ENCODE results near the gene KMT2D.

The KMT2D gene, protein sequence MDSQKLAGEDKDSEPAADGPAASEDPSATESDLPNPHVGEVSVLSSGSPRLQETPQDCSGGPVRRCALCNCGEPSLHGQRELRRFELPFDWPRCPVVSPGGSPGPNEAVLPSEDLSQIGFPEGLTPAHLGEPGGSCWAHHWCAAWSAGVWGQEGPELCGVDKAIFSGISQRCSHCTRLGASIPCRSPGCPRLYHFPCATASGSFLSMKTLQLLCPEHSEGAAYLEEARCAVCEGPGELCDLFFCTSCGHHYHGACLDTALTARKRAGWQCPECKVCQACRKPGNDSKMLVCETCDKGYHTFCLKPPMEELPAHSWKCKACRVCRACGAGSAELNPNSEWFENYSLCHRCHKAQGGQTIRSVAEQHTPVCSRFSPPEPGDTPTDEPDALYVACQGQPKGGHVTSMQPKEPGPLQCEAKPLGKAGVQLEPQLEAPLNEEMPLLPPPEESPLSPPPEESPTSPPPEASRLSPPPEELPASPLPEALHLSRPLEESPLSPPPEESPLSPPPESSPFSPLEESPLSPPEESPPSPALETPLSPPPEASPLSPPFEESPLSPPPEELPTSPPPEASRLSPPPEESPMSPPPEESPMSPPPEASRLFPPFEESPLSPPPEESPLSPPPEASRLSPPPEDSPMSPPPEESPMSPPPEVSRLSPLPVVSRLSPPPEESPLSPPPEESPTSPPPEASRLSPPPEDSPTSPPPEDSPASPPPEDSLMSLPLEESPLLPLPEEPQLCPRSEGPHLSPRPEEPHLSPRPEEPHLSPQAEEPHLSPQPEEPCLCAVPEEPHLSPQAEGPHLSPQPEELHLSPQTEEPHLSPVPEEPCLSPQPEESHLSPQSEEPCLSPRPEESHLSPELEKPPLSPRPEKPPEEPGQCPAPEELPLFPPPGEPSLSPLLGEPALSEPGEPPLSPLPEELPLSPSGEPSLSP (N-terminal part only)

DNA sequence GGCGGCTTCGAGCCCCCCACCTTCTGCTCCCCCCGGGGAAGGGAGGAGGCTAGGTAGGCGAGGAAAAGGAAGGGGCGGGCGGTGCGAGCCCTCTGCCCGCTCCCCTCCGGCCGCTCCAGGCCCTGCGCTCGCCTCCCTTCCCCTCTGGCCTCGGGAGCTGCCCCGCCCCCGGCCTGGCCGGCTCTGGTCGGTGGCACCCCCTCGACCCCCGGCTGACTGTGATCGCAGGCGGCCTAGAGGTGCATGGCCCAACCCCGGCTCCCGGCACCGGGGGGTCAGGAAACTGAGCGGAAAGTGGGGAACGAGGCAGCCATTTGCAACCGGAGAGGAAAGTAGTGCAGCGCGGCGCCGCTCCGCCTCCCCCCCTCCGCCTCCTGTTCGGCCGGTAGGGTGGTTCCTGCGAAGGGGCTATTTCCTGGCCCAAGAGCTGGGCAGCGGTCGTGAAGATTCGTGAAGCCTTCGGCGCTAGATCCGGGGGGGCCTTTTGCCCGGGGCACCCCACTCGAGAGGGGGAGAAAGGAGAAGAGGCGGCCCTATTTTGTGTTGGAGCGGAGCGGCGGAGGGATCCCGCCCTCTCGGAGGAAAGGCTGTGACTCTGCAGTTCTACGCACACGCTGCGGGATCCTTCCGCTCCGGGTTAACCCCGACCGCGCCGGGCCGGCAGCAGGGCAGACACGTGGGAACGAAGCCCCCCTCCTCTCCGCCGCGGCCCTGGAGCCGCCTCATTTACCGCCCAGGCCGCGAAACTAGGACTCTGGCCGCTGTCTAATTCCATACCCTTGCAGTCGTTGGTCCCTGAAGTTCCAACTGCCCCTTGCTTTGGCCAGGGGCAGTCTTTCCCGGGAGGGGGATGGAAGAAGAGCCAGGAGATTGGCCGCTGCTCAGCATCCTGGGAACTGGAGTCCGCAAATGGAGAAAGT lies at the start of gene KMT2D:
KMT2D (minus strand) TSS at position 558 of the 920 bp plus-strand sequence. CDS start 5,470 bp downstream, outside the sequence.
- peak; percentile 99 for DNase-seq

DNA sequence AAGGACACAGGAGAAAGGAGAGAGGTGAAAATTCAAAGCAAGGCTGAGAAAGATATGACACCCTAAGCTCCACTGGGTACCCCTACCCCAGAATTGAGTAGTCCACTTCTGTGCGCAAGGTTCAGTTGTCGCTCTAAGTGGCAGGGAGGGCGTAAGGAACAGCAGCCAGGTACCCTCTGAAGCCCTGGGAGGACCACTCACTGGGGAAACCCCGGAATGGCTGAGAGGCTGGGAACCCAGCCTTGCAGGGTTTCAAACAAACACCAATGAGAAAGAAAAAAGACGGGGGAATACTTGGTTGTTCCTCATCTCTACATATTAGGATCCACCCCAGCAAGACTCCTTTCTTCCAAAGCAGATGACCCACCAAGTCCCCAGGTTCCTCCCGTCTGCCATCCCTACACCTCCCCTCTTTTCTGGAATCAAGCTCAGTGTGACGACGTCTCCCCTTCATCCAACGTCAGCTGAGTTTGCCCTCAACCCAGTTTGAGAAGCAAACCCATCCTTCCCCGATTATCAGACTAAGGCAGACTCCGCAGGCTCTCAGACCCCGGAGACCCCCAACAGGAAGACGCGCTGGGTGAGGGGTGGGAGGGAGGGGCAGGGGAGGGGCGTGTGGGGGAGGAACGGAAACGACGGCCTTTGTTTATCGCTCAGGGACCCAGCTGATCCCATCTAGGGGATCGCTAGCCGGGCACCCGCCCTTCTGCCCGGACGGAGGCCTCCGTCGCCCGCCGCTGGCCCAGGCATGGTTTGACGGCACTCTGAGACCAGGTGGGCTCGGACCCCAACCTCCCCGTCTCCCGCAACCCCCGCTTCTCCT lies 49.3 kb upstream of the KMT2D start:
- DNase-seq: peak; percentile 55

DNA sequence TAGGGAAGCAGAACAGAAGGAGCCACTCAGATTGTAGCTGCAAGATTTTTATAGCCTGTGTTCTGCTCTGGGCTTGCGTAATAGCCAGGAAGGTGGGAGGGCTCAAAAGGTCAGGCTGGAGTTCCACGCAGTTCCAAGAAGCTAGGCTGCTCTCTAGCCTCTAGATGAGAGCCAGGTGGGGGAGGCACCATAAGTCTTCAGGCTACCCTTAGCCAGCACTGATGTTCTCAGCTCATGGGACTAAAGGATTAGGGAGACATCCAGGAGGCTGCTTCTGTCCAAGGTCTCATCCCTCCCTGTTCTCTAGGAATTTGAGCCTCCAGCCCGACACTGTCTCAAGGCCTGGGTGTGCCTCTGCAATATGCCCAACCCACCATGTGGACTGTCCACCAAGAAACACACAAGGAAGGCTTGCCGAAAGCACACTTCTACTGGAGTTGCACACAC lies 48.4 kb upstream of the KMT2D start:
- no peak for DNase-seq

DNA sequence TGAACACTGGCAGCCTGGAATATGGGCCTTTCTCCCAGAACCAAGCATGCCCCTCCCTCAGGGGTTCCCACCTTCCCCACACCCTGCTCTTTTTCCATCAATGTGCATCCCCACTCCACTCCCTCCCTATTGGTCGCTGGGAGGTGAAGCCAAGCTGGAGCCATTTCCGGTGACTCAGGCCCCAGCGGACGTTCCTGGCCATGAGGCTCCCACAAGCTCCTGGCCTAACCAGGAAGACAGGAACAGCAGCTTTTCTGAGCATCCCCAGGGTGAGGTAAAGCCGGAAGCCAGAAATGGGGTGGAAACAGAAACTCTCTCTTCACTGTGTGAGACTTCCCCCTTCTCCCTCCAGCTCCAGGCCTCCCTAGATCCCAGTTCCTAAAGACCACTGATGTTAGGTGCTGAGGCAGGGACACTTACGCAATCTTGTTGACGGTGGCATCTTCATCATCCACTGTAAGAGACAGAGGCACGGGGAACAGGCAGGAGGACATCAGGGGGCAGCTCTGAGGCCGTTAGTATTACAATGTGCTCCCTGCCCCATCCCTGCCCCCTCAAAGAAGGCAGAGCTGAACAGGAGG lies 45.0 kb upstream of the KMT2D start:
- DNase-seq: no peak

DNA sequence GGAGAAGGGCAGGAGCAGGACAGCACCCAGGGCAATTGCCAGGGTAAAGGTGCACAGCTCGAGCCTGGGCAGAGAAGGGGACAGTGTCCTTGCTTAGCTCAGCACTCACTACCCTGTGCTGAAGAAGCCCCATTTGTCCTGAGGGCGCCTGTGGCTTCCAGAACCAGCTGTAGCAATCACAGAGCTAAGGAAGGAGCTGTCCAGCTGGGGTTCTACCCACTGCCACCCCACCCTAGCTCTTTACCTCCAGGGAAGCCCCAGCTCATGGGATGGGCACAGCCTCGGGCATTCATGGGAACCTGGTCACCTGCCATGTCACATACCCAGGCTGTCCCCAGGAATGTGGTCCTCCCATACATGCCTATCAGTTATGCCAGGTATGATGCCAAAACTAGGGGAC lies 44.2 kb upstream of the KMT2D start:
- no peak for DNase-seq

DNA sequence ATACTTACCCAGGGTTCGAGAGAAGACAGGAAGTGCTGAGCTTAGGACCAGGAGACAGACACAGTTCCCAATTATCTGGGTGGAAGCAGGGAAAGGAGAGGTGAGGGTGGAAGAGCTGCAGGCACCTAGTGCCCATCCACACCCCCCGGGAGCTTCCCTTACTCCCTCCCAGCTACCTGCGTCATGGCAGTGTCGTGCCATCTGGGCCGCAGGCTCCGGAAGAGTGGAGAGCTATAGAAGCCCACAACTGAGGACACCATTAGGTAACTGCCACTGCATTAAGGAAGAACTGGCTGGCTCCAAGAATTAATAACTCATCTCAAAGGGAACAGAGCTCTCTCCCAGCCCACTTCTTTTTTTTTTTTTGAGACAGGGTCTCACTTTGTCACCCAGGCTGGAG lies 39.8 kb upstream of the KMT2D start:
- DNase-seq: no peak

DNA sequence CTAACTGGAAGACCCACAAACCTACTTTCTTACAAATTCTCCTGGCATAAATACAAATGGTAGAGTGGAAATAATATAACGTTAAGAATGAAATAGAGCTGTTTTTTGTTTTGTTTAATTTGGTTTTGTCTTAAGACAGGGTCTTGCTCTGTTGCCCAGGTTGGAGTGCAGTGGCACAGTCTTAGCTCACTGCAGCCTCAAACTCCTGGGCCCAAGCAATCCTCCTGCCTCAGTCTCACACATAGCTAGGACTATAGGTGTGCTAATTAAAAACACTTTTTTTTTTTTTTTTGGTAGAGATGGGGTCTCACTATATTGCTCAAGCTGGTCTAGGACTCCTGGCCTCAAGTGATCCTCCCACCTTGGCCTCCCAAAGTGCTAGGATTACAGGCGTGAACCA lies 38.1 kb upstream of the KMT2D start:
- no peak for DNase-seq

DNA sequence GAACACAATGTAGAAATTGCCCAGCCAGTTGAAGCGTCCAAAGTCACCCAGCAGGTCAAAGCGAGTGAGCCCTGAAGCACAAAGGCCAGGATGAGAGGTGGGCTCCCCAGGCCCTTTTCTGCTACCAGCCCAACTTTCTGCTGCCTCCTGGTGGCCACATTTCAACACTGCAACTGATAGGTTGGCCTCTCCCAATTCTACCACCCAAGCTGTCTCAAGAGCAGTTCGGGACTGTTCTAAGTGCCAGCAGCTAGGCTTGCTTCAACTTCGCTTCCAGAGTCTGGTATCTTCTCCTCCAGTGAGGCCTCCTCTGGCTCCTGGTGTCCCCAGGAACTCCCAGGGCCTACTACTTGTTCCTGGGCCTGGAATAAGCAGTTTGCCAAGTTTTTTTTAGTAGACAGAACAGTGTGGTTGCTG lies 37.4 kb upstream of the KMT2D start:
- peak; percentile 71 for DNase-seq

DNA sequence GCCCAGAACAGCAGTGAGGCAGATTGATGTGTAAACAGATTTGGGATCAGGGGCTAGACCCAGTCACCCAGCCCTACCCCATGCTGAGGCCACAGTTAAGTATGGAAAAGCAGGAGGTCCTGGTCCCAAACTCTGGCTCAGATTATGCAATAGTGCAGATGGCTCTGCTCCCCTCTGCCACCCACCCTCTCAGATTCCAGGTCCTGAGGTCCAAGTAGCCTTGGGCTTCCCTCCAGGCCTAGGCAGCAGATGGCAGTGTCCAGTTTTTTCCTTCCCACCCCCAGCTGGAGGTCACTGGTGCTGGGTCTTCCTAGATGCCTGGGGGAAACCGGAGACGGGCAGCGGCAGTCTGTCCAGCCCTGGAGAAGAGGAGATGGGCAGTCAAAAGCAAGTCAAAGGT lies 36.8 kb upstream of the KMT2D start:
- DNase-seq: peak; percentile 3

DNA sequence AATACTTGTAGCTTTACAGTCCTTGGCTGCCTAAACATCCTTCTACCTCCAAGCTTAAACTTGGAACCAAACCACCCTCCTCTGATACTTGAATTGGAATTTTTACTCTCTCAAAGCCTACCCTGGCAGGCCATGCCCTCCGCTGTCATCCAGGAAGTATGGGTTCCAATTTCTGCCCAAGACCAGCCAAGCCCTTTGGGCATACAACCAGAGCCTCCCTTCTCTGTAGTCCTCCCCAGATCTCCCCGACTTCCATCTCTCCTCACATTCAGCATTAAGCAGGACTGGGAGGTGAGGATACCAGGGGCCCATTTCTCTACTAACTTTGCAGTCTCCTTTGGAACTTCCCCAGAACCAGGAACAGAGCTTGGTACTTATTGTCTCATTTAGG lies 34.4 kb upstream of the KMT2D start:
- no peak for DNase-seq

DNA sequence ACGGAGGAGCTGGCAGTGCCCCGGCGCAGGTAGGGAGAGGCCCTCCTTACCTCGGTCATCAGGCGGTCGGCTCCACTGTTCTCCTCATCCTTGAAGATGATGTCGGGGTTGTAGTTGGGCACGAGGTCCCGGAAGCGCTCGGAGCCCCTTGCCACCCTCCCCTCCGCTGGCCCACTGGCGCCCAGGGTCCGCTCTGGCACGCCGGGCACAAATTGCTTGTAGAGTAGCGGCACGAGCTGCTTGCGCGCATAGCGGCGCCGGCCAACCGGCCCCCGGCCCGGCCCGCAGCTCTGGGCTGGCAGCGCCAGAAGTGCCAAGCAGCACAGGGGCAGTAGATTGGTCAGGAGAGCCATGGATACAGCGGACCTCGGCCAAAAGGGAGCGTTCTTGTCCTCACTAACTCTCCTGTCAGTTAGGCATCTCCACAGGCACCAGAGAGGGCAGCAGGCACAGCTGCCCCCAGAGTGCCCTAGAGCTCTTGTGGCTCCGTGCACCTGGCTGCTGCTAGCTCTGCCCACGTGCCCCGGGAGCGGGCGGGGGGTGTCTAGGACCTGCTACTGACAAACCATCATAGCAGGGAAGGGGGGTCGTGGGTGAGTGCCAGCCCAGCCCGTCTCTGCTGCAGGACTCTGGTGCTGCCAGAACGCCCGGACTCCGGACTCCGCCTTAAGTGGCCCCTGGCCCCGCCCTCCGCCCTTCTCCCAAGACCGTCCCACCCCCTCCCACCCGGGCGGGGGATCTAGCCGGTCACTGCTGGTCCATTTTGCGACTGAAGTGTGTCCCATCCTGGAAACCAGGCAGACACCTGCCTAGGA lies 33.8 kb upstream of the KMT2D start, which contains the start of gene DHH:
DHH (minus strand) TSS at position 642 of the 815 bp plus-strand sequence; CDS start at position 353, 289 bp downstream.
- peak; percentile 63 for DNase-seq

DNA sequence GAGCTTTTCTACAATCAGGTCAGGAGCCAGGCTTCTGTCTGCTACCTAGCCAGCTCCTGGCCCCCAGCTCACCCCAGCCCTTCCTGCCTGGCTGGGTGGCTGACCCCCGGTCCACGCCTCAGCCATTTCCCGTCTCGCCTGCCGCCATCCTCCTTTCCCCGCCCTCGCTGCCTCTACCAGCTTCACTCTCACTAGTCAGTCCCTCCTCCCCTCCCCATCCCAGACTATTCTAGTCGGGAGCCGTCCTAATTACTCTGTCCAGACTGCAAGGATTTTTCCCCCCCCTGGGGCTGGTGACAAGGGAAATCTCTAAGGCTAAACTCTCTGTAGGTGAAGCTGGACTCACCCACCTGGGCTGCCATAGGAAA lies 33.2 kb upstream of the KMT2D start:
- peak; percentile 47 for DNase-seq

DNA sequence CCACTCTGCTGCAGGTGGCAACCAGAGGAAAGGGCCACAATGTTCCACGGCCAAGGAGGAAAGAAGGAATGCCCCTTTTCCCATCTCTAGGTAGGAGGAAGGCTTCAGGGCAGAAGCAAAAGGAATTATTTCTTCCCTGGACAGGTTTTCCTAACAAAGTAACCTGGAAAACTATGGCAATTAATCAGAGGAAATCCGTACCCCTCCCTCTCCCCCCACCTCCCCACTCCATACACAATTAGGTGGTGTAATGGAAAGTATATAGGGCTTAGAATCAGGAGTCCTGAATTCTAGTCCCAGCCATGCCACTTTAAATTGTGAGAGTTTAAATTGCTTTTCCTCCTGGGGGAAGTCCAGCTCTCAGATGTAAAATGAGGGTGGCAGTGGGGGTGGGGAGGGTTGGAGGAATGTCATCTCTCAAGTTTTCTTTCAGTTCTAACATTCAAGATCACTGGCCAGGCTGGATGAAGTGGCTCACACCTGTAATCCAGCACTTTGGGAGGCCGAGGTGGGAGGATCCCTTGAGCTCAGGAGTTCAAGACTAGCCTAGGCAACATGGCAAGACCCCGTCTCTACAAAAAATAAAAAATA lies 32.3 kb upstream of the KMT2D start:
- no peak for DNase-seq

DNA sequence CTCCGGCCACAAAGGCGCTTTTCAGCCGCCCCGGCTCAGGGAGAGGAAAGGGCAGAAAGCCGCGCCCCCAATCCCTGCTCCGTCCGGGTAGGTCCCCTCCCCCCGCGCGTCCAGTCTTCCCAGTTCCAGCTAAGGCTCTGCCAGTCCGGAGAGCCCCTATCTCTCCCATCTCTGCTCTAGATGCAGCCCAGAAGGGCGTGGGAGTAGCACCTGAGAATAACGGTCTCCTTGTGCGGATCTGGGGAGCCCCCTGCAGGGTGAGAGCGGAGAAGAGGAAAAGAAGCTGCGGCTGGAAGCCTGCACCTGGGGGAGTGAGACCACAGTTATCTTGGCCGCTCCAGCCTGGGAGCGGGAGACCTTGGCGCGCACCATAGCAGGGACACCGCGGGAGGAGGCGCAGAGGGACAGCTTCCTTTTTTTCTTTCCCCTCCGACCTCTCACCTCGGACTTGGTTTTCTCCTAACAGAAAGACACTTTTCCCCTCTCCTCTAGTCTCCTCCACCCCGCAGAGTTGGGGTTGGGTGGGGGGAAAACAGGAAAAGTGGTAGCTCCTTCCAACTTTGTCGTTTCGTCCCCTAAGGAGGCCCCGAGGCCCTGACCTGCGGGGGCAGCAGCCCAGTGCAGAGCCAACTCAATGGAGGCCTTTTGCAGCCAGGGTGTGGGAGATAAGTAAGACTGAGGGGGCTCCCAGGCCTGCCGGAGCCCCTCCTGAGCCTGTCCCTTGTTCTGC lies 31.7 kb upstream of the KMT2D start:
- peak; percentile 74 for DNase-seq

DNA sequence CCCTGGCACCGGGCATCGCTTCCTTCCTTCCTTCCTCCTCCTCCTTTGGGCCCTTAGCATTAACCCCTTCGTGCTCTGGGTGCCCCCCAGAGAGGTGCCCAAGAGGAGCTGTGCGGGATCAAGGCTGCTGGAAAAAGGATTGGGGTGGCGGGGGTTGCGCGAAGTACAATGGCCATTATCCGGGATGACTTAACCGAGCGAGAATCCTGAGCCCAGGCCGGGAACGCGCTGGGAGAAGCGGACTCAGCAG lies 31.2 kb upstream of the KMT2D start:
- DNase-seq: no peak

DNA sequence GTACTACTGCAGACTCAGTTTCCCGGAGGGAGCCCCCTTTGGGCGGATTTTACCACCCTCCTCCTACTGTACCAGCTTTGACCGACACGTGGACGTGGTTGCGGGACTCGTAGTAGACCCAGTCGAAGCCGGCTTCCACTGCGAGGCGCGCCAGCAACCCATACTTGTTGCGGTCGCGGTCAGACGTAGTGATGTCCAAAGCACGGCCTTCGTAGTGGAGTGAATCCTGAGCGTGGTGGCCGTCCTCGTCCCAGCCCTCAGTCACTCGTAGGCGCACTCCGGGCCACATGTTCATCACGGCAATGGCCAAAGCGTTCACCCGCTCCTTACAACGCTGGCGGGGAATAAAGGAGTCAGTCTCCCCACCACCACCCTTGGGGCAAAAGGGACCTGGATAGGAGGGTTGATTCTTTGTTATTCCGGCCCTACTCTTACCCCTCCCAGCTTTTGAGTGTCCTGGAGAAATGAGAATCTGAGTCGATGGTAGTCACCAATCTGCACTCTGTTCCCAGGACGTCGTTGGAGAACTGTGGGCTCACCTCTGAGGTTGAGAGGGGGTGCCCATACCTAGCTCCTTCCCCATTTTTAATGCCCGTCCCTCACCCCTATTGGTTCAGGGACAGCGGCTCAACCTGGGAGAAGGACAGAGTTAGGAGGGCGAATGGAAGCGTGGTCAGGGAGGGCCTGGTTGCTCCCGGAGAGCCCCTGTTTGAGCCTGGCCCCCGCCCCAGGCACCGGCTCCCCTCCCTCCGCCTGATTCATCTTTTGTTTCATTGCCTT lies 30.7 kb upstream of the KMT2D start:
- peak; percentile 50 for DNase-seq

DNA sequence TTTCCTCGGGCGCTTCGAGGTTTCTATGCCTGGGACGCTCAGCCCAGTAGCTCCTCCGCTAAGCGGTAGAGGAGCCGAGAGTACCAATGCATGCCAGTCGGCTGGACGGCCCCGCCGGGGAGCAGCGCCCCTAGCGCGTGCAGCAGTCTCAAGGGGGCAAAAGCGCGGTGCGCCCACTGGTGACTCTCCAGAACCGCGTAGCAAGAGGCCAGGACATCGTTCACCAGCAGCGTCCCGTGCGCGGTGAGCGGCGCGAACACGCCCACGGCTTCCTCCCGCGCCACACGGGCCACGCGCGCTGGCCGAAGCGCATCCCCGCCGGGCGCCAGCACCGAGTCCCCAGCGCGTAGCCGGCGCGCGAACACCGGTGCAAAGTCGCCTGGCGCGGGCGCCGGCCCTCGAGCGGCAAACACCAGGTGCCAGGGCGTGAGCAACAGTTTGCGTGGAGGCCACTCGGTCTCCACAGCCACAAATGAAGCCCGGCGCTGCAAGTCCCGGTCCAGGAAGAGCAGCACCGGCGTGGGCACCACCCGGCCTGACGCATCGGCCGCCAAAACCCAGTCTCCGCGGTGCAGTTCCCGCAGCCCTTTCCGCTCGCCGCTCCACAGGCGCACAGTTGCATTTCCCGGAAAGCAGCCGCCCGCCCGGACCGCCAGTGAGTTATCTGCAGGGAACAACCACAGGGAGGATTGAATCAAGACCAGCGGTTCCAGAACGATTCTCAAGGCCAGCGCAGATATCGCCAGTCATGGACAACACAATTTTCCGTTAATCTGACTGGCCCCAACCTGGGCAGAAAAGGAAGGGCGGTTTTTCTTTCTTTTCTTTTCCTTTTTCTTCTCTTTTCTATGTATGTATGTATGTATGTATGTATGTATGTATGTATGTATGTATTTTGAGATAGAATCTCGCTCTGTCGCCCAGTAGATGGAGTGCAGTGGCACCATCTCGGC lies 29.5 kb upstream of the KMT2D start:
- peak; percentile 73 for DNase-seq
